NT2/D1 (cell line): ENCODE results near the gene TMOD1.

Experiments
- DNase-seq: peaks from one replicate; pipeline ENCODE4 v3.0.0-alpha.2; 2011; ENCODE audit warnings: low read depth, low spot score
- H3K27me3 ChIP-seq: 2 replicates; pipeline ENCODE4 v1.6.0; 2011; ENCODE audit warnings: mild to moderate bottlenecking; ENCODE audit not compliant: insufficient read length, insufficient read depth
- H3K36me3 ChIP-seq: 2 replicates; pipeline ENCODE4 v1.6.1; 2011; ENCODE audit warnings: mild to moderate bottlenecking, low read length, mixed read lengths; ENCODE audit not compliant: insufficient read depth, insufficient read length
- H3K4me1 ChIP-seq: 2 replicates; pipeline ENCODE4 v1.5.1; 2011; ENCODE audit not compliant: insufficient read depth, insufficient read length
- H3K4me3 ChIP-seq: 2 replicates; pipeline ENCODE4 v1.5.1; 2011; ENCODE audit warnings: low read depth; ENCODE audit not compliant: insufficient read length
- H3K9ac ChIP-seq: 2 replicates; pipeline ENCODE4 v1.6.0; 2011; ENCODE audit warnings: low read depth; ENCODE audit not compliant: insufficient read length
- H3K9me3 ChIP-seq: 2 replicates; pipeline ENCODE4 v1.5.1; 2011; ENCODE audit warnings: mild to moderate bottlenecking, low read length; ENCODE audit not compliant: insufficient read depth
- SUZ12 ChIP-seq: IDR thresholded peaks from 2 replicates; pipeline ENCODE4 v1.6.1; 2011; ENCODE audit not compliant: insufficient read length, insufficient read depth; ENCODE audit errors: extremely low read depth
- YY1 ChIP-seq: IDR thresholded peaks from 2 replicates; pipeline ENCODE4 v1.6.1; 2011; ENCODE audit not compliant: insufficient read length, insufficient read depth
- ZNF274 ChIP-seq: IDR thresholded peaks from 2 replicates; pipeline ENCODE4 v1.6.1; 2011; ENCODE audit warnings: mild to moderate bottlenecking, low read depth, low read length

TMOD1 gene

GRCh38 chr9:97558701-97559101 is 57.2 kb downstream of the TMOD1 start:
- Histone ChIP-seq H3K9me3 (no peaks in the 10 kb centered on the region), H3K36me3 (no peaks in the 10 kb centered on the region), H3K9ac (no peak overlapping the region), H3K4me3 (no peak overlapping the region), H3K27me3 (no peaks in the 10 kb centered on the region), H3K4me1 (peaks cover 4% of the 10 kb centered on the region)
- no peak for DNase-seq
- no peak for TF ChIP-seq YY1

- Histone ChIP-seq H3K9me3 (no peaks in the 10 kb centered on the region), H3K36me3 (no peaks in the 10 kb centered on the region), H3K4me1 (peaks cover 4% of the 10 kb centered on the region), H3K9ac (no peak overlapping the region), H3K27me3 (no peaks in the 10 kb centered on the region), H3K4me3 (no peak overlapping the region)
- no peak for DNase-seq
- no peak for TF ChIP-seq SUZ12
- no peak for TF ChIP-seq YY1
- no peak for TF ChIP-seq ZNF274
Measured at GRCh38 chr9:97559111-97559514, 57.6 kb downstream of the TMOD1 start.

- Histone ChIP-seq H3K9me3 (no peaks in the 10 kb centered on the region), H3K9ac (no peak overlapping the region), H3K4me3 (no peak overlapping the region), H3K27me3 (no peaks in the 10 kb centered on the region), H3K36me3 (no peaks in the 10 kb centered on the region), H3K4me1 (peaks cover 5% of the 10 kb centered on the region)
- TF ChIP-seq YY1 (no peak), ZNF274 (no peak), SUZ12 (no peak)
- no peak for DNase-seq
Measured at GRCh38 chr9:97560154-97560553, 58.7 kb downstream of the TMOD1 start.

DNA sequence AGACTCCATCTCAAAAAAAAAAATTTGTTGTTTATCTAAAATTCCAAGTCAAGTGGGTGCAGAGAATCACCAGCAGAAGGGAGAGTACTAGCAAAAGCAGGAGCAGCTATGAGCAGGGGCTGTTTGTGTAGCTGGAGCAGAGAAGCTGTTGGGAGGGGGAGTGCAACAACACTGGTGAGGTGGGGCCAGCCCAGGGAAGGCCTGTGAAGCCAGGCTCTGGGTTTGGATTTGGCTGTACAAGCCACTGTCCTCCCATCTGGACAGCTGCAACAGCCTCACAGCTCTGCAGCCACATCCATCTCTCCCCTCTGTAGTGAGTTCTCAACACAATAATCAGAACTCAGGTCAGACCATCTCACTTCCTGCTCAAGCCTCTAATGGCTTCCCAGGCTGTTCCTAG is 59.4 kb downstream of the TMOD1 start:
- no peaks in the 10 kb centered on the region for H3K36me3 ChIP-seq
- no peak for DNase-seq
- no peak overlapping the region for H3K4me3 ChIP-seq
- no peaks in the 10 kb centered on the region for H3K9me3 ChIP-seq
- no peak for TF ChIP-seq ZNF274
- no peak for TF ChIP-seq SUZ12
- TF ChIP-seq YY1, result no peak
- peaks cover 5% of the 10 kb centered on the region for H3K4me1 ChIP-seq
- no peaks in the 10 kb centered on the region for H3K27me3 ChIP-seq
- no peak overlapping the region for H3K9ac ChIP-seq

- TF ChIP-seq YY1 (no peak), ZNF274 (no peak), SUZ12 (no peak)
- no peak for DNase-seq
- H3K9ac ChIP-seq, result no peak overlapping the region
- H3K4me1 ChIP-seq, result peaks cover 5% of the 10 kb centered on the region
- no peaks in the 10 kb centered on the region for H3K9me3 ChIP-seq
- H3K36me3 ChIP-seq, result no peaks in the 10 kb centered on the region
- H3K27me3 ChIP-seq, result no peaks in the 10 kb centered on the region
- H3K4me3 ChIP-seq, result no peak overlapping the region
Measured at GRCh38 chr9:97561501-97561900, 60.0 kb downstream of the TMOD1 start.

DNA sequence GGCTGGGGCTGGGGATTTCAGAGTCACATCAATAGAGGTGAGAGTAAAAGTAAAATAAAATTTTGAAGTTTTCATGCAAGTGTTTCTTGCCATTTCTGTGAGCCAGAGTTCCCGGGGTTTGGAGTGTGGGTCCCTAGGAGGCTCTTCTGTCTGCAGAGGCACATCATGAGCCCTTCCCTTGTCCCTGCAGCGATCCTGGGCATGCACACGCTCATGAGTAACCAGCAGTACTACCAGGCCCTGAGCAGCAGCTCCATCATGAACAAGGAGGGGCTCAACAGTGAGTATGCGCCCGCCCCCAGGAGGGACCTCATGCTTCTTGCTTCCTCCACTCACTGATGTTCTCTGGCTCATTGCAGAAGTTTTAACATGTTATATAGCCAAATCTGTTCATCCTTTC is 61.1 kb downstream of the TMOD1 start:
- no peak overlapping the region for H3K4me3 ChIP-seq
- no peaks in the 10 kb centered on the region for H3K9me3 ChIP-seq
- no peak for DNase-seq
- no peak overlapping the region for H3K9ac ChIP-seq
- TF ChIP-seq YY1 (no peak), ZNF274 (no peak), SUZ12 (no peak)
- no peaks in the 10 kb centered on the region for H3K36me3 ChIP-seq
- H3K27me3 ChIP-seq, result no peaks in the 10 kb centered on the region
- H3K4me1 ChIP-seq, result peaks cover 5% of the 10 kb centered on the region

DNA sequence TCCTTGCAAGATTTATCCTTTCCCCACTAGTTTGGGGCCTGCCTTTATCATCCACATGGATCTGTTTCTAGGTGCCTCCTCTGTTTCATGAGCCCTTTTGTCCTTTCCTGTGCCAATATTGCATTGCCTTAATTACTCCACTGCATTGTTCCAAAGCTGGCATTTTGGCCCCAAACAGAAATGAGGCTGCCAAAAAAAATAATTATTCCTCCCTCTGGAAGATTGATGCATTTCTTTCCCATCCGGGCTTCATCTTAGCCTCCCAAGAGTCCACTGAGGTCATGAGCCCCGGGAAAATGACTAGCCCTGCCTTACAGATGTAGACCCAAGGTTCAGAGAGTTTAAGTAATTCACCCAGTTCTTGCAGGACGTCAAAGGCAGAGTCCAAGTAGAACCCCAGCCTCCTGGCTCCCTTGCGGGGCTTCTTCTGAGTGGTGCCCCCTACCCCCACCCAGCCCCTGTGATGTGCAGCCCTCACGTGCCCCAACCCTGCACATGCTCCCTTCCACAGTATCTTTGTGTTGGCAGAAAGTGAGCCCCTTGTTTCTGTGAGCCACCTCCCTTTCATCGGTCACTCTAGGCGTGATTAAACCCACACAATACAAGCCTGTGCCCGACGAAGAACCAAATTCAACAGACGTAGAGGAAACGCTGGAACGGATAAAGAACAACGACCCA is 62.1 kb downstream of the TMOD1 start:
- Histone ChIP-seq H3K4me1 (peaks cover 5% of the 10 kb centered on the region), H3K4me3 (no peak overlapping the region), H3K36me3 (no peaks in the 10 kb centered on the region), H3K9me3 (no peaks in the 10 kb centered on the region), H3K27me3 (no peaks in the 10 kb centered on the region), H3K9ac (no peak overlapping the region)
- TF ChIP-seq SUZ12, result no peak
- TF ChIP-seq YY1, result no peak
- no peak for TF ChIP-seq ZNF274
- no peak for DNase-seq
